SK-N-SH (cell line): ENCODE measurements around the gene TUBGCP3.

Experiments
- CTCF ChIP-seq: fragments of 200-600 bp; sonication (generic); IDR thresholded peaks from 2 replicates; pipeline ENCODE4 v1.6.1; 2017; ENCODE audit warnings: antibody characterized with exemption, mild to moderate bottlenecking, moderate library complexity
- NRF1 ChIP-seq: IDR thresholded peaks from 2 replicates; pipeline ENCODE4 v1.6.1; 2012; ENCODE audit warnings: low read depth, mild to moderate bottlenecking, low read length
- POLR2AphosphoS5 ChIP-seq: IDR thresholded peaks from 2 replicates; pipeline ENCODE4 v1.6.1; 2012; ENCODE audit warnings: low read depth, low read length
- TEAD4 ChIP-seq: IDR thresholded peaks from 2 replicates; pipeline ENCODE4 v1.4.0; 2012; ENCODE audit warnings: mild to moderate bottlenecking, borderline replicate concordance; ENCODE audit not compliant: insufficient read depth
- YY1 ChIP-seq: IDR thresholded peaks from 2 replicates; pipeline ENCODE4 v1.4.0; 2012; ENCODE audit warnings: low read depth, mild to moderate bottlenecking

- TF ChIP-seq CTCF (no peak), NRF1 (no peak), YY1 (no peak), POLR2AphosphoS5 (no peak), TEAD4 (no peak)
Measured at GRCh38 chr13:112608212-112608611, 20.3 kb upstream of the TUBGCP3 start.
